Left lung (tissue), 10 donors: ENCODE measurements around the gene CHIC2. TPM values are rescaled to one million over a fixed set of nuclear protein-coding genes. Genes with fewer than 3 reads are reported as not detected.

Experiments used
- ATAC-seq: fragments of 200-7000 bp; cut with Tn5 transposase; one replicate; pipeline ENCODE4 v1.9.1; 2020; ENCODE audit warnings: moderate library complexity
- DNase-seq, 4 donors: peaks; one replicate each; pipeline ENCODE4 v3.0.0-alpha.2; 2013 to 2020
- H3K27ac ChIP-seq, 2 donors: fragments of 200-600 bp; sonication (generic) in 1 of 2; one replicate each; pipeline versions ENCODE4 v1.5.0 to v1.8.0; 2020 to 2021
- H3K27me3 ChIP-seq, 2 donors: fragments of 200-600 bp; sonication (generic) in 1 of 2; one replicate each; pipeline versions ENCODE4 v1.5.0 to v1.8.0; 2020 to 2021
- H3K36me3 ChIP-seq, 2 donors: fragments of 200-600 bp; sonication (generic) in 1 of 2; one replicate each; pipeline versions ENCODE4 v1.5.0 to v1.8.0; 2020 to 2021
- H3K4me1 ChIP-seq, 2 donors: fragments of 200-600 bp; one replicate each; pipeline ENCODE4 v1.8.0; 2021
- H3K4me3 ChIP-seq, 2 donors: fragments of 200-600 bp; sonication (generic) in 1 of 2; one replicate each; pipeline versions ENCODE4 v1.5.0 to v1.8.0; 2020 to 2021; ENCODE audit warnings: mild to moderate bottlenecking in 1 of 2
- H3K9me3 ChIP-seq, 2 donors: fragments of 200-600 bp; sonication (generic) in 1 of 2; one replicate each; pipeline versions ENCODE4 v1.5.0 to v1.8.0; 2020 to 2021
- intact Hi-C, 2 donors: fragments of 100-400 bp; cut with DNase I; formaldehyde crosslinking; loops; one replicate each; pipeline versions ENCODE4 v1.11.2 to v1.14.2; 2022
- polyA plus RNA-seq, 6 donors: library from polyadenylated mRNA; unstranded; fragments of 120-200 nt; gene quantifications; one replicate each; pipeline ENCODE4 v1.2.1, GENCODE V29; 2013; ENCODE audit not compliant: insufficient read length in 6 of 6
- total RNA-seq, 2 donors: library from RNA; stranded (reverse); fragmentation: NEBNext Ultra II Directional; extraction: Animal tissue kit (Norgen Biotek cat#: 25700); gene quantifications; one replicate each; pipeline ENCODE4 v1.2.1, GENCODE V29; 2021
- TF ChIP-seq, protein P1 (sequence below), 2 donors: fragments of 200-600 bp; sonication (generic) in 1 of 2; IDR thresholded peaks; one replicate each; pipeline versions ENCODE4 v1.5.0 to v1.8.0; 2021; ENCODE audit warnings: antibody characterized with exemption in 2 of 2
- donor health status: DM: no; HTN: yes; CAD: no.
- donor health status: DM: no; HTN: no; CAD: no.

Gene CHIC2
- total and polyA plus RNA-seq, 8 donors: 18.5 to 34.9 (median 26.4) TPM

DNA sequence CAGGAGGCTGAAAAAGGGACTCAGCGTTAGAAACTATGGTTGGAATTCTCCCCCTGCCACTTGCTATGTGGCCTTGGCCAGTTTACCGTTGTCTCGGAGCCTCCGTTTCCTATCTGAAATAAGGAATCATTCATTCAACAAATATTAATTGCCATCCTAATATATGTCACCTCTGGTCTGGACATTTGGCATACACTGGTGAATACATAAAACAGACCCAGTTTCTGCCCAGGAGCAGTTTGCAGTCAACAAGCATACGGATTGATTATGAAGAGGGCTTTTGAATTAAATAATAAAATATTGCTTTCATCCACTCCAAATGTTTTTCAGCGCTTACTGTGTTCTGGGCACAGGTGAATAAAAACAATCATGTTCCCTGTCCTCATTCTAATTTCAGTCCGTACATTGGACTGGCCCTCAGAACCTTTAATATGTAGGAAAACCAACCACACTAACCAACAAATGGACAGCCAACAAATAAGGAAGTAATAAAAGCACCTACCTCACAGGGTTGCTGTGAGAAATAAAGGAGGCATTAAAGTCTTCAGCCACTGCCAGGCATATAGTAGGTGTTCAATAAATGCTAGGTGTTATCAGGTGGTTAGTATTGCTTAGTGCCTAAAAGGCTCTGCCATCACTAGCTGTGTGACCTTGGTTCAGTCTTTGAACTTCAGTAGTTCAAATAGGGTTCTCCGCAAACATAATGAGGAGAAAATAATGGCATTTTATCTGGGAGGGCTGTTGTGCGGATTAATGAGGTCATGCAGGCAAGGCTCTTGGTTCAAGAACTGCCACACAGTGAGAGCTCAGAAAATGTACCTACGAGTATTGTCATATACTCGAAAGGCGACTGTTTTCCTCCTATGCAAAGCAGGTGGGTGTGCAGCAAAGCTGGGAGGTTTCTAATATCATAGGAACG is 28.3 kb upstream of the CHIC2 start:
- TF ChIP-seq, protein P1, sequence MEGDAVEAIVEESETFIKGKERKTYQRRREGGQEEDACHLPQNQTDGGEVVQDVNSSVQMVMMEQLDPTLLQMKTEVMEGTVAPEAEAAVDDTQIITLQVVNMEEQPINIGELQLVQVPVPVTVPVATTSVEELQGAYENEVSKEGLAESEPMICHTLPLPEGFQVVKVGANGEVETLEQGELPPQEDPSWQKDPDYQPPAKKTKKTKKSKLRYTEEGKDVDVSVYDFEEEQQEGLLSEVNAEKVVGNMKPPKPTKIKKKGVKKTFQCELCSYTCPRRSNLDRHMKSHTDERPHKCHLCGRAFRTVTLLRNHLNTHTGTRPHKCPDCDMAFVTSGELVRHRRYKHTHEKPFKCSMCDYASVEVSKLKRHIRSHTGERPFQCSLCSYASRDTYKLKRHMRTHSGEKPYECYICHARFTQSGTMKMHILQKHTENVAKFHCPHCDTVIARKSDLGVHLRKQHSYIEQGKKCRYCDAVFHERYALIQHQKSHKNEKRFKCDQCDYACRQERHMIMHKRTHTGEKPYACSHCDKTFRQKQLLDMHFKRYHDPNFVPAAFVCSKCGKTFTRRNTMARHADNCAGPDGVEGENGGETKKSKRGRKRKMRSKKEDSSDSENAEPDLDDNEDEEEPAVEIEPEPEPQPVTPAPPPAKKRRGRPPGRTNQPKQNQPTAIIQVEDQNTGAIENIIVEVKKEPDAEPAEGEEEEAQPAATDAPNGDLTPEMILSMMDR (IDR thresholded peaks at IDR 0.05): no peak
- ATAC-seq (no peak), DNase-seq (no peak)
- intact Hi-C loops: no loop called here
- H3K27me3 ChIP-seq: peaks cover 61 to 80% of the 10 kb centered on the region in 2 donors
- H3K27ac ChIP-seq: no peak overlapping the region
- peaks cover 12 to 16% of the 10 kb centered on the region in 2 donors for H3K4me1 ChIP-seq
- no peaks in the 10 kb centered on the region for H3K36me3 ChIP-seq
- no peaks in the 10 kb centered on the region for H3K9me3 ChIP-seq
- peak overlapping the region; percentile 31 to 35 for H3K4me3 ChIP-seq

DNA sequence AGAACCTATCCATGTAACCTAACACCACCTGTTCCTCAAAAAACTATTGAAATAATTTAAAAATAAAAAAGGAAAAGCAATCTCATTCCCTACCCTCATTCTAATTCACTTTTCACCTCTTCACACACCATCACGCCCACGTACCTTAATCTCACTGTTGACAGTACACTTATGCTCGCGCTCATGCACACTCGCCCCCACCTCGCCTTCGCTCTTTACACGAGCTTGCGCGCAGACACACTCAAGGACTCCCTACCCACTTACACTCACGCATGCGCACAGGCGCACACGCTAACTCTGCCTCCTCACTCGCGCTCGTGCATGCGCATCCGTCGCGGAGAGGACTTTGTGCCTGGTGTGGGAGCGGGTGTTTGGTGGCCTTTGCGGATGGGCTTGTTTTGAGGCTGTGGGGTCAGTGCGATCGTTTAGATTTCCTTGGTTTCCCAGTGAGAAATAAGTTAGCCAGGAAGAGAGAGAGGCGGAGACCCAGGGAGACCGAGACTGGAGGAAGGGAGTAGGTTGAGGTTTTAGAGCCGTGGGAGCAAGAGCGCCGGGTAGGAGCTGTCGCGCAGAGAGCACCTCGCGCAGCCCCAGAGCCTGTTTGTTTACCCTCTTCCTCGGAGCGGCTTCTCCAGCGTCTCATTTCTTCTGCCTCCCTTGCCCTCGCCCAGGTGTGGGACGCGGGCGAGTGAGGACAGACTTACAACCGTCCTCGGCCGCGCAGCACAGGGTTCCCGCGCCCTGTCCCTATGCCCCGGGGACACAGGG is 27.4 kb upstream of the CHIC2 start:
- H3K4me3 ChIP-seq: peak overlapping the region; percentile 31 to 35
- intact Hi-C loops: no loop called here
- peaks cover 12 to 16% of the 10 kb centered on the region in 2 donors for H3K4me1 ChIP-seq
- peaks cover 54 to 72% of the 10 kb centered on the region in 2 donors for H3K27me3 ChIP-seq
- ATAC-seq: peak; percentile 90
- DNase-seq: peak; percentile 59 to 91 (median 81)
- H3K36me3 ChIP-seq: no peaks in the 10 kb centered on the region
- TF ChIP-seq, protein P1 (IDR thresholded peaks at IDR 0.05): no peak
- no peaks in the 10 kb centered on the region for H3K9me3 ChIP-seq
- H3K27ac ChIP-seq: no peak overlapping the region

DNA sequence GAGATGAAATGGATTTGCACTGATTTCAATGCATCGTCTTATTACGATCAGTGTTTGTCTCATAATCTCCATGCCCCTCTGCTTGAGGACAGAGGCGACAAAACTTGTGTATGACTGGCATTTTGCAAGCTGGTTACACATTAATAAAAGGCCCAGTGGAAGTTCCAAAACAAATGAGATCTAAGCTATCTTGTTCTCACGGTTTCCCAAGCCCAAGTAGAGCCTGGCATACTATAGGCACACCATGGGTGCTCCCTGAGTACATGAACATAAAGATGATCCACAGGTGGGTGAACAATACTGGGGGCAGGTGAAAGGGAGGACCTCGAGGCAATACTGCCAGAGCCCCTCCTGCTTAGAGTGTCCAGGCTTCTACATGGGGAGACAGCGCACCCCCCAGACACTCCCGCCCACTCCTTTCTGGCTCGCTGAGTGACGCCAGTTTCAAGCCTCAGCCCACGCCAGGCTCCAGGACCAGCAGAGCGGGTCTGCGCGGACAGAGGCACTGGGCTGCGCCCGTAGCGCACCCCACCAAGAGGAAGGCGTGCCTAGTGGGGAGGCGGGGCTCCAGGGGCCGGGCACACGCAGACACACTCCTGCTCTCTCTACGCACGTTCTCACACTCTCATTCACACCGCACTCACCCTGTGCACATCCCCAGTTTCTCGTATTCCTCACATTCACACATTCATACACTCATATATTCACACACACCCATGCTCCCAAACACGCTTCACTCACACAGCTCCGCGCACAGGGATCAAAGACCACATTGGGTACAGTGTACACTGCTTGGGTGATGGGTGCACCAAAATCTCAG is 26.6 kb upstream of the CHIC2 start:
- H3K9me3 ChIP-seq: no peaks in the 10 kb centered on the region
- no peak overlapping the region for H3K27ac ChIP-seq
- peaks cover 12 to 16% of the 10 kb centered on the region in 2 donors for H3K4me1 ChIP-seq
- intact Hi-C loops: no loop called here
- H3K36me3 ChIP-seq: no peaks in the 10 kb centered on the region
- DNase-seq (peak in 2 of 4 donors; percentile 41 to 79), ATAC-seq (peak; percentile 88)
- peaks cover 46 to 64% of the 10 kb centered on the region in 2 donors for H3K27me3 ChIP-seq
- H3K4me3 ChIP-seq: peak overlapping the region; percentile 31 to 35
- TF ChIP-seq, protein P1 (IDR thresholded peaks at IDR 0.05): no peak

DNA sequence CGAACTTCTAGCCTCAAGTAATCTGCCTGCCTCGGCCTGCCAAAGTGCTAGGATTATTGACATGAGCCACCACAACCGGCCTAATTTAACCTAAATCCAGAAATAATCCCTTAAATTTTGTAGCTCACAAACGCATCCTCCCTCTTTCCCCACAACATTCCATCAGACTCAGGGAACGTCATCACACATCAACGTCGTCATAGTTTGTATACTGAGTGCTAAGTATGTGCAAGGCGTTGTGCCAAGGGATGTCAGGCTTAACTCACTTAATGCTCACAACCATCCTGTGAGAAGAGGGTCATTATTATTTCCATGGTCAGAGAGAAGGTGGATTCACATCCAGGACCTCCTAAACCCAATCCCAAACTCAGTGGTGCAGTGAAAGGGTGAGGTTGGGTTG is 26.0 kb upstream of the CHIC2 start:
- H3K27me3 ChIP-seq: peaks cover 40 to 57% of the 10 kb centered on the region in 2 donors
- ATAC-seq (no peak), DNase-seq (no peak)
- intact Hi-C loops: no loop called here
- no peak overlapping the region for H3K27ac ChIP-seq
- H3K36me3 ChIP-seq: no peaks in the 10 kb centered on the region
- peaks cover 12 to 16% of the 10 kb centered on the region in 2 donors for H3K4me1 ChIP-seq
- H3K4me3 ChIP-seq: no peak overlapping the region
- TF ChIP-seq, protein P1 (IDR thresholded peaks at IDR 0.05): no peak
- H3K9me3 ChIP-seq: no peaks in the 10 kb centered on the region
